Amniotic stem cell (primary cell): Measurements from ENCODE around the gene PLD5.
"Not testable (repeated sequence)": the region's sequence is repeated elsewhere in the genome, so short reads cannot be mapped to it uniquely, and the experiment has no call there.

Experiments used
- DNase-seq: peaks from one replicate; lab custom pipeline; 2025; lab: John Stamatoyannopoulos, UW

Gene PLD5

DNA sequence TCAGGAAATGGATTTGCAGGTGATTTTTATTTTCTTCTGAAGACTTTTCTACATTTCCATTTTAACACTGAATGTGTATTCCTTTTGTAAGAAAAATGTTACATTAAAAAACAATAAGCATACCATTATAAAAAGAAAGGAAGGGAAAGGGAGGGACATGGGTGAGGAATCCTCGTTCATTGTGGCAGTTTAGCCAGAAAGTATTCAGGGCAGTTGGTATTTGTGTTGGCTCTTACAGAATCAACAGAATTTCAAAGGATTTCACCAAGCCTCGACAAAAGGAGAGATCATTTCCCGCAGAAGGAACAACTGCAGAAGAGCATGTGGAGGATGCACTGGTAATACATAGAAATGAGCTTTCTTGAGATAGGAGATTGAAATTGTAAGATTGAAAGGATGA lies 35.0 kb downstream of the PLD5 start:
- no peak for DNase-seq

DNA sequence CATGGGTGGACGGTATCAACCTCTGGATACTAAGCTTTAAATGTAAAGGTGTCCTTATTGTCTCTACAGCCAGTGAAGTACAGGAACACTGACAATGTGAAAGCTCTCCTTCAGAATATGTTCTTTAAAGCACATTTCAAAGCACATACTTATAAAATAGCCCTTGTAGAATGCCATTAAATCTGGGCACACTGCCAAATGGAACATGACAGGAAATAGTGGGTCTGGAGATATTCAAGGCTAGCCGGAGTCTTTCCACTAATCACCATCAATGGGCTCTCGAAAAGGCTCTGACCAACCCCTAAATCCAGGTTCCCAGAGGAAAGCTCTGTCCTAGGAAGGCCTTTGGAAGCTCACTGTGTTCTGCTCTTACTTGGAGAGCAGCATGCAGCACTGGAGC lies 46.6 kb downstream of the PLD5 start:
- no peak for DNase-seq

DNA sequence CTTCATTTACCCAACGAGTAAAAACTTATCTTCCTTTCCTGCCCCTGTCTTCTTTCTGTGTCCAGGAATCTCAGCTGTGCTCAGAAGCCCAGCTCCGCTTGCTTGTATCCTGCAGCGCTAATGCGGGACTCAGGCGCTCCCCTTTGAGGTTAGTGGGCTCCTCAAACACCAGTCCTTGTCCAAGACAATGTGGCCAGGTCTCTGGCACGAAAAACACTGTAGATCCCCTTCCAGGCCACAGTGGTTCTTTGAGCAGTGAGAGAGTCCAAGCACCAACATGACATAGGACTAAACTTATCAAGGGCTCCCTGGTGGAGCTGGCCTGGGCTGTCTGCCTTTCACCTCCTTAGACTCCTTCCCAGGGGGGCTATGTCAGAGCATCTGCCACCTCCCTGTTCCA lies 53.7 kb downstream of the PLD5 start:
- no peak for DNase-seq

DNA sequence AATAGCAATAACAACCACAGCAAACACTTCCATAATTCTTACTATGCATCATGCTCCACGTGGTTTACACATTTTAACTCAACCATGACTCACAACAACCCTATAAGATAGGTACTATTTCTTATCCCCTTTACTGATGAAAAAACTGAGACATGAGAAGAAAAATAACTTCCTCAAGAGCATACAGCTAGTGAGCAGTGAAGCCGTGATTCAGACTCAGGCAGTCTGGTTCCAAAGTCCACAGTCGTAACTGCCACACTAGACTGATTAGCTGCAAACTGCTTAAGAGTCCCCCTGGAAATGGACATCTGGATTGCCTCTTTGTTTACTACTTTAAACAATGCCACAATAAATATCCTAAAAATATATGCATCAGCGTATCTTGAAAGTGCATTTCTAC lies 55.7 kb downstream of the PLD5 start:
- no peak for DNase-seq

DNA sequence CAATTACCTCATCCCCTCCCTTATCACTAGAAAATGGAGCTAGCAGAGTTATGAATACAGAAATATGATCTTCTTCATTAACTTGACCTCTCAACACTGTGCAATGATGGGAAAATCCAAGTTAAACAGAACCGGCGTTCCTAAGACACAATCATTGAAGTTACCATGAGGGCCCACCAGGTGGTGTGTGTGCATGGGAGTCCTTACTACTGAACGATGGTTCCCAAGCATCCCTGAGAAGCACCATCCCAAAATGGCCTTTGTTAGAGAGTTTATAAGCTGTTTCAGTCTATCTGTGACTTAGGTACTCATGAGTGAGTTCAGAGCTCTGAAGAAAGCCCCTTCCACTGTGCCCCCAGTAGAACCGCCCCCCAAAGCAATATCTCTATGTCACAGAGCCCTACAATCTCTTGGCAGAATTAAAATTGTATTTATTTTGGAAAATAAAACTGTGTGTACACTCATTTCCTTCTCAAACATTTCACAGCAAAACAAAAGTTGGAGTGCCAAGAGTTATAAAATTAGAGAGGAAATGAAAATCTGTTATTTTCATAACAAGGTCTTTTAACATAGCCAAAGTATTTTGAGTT lies 56.8 kb downstream of the PLD5 start:
- no peak for DNase-seq

DNA sequence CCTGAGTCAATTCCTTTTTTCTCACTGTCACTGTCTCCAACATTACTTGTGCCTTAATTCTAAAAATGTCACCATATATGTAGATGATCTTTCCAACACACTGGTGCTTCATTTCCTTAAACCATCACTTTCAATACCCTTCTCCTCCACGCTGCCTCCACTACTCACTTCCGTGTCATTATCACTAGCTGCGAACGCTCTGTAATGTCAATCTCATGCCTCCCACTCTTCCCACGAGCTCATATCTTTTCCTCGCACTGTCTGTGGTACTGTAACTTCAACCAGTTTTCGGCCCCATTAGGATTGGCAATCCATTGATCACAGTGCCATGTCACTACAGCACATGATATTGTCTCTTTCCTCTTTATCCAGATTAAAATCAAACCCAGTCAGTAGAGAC lies 61.6 kb downstream of the PLD5 start:
- DNase-seq: no peak

DNA sequence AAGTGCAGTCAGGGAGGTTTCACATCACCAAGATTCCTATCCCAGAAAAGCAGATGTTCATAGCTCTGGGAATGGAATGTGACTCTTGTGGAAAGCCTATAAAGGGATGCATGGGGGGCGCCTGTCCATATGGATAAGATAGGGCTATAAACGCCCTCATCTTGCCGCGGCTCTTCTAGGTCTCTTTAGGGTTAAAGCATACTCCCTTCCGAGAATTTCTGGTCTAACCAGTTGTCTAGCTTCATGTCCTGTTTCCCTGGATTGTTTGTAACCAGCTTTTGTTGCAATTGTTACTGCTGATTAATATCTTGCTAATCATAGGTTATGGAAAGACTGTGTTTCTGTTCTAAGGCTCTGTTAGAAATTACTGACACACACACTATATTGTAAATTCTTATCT lies 64.8 kb downstream of the PLD5 start:
- not testable (repeated sequence) for DNase-seq

DNA sequence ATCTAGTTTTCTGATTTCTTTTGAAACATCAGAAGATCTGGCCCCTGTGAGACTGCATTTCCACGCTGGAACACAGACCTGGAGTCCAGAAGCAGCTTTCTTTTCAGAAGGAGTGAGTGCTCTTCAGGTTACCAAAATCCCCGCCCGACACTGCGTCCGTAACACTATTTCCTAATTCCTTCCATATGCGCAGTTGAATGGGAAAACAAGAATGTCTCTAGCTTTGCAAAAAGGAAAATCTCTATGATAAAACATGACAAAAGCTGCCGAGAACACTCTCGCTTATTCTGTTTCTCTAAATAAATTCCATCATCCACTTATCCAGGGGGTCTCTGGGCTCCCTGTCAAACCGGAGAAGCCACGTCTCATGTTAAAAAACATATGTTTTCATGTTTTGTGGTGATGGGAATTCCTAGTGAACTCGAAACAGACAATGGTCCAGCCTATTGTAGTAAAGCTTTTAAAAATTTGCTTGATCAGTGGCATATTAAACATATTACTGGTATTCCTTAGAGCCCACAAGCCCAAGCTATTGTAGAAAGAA lies 67.7 kb downstream of the PLD5 start:
- no peak for DNase-seq

DNA sequence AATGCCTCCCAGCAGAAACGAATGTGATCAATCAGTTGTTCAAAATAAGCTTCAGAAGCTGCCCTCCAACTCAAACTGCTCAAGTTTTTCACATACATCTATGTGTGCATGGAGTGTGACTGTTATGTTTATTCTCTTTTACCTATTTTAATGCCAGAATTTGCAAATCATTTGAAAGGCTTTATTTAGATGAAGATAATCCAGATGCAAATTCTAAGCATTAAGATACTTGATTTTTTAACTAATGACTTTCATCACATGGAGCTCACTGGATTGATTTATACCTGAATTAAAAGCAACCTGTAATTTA lies 69.5 kb downstream of the PLD5 start:
- DNase-seq: no peak

DNA sequence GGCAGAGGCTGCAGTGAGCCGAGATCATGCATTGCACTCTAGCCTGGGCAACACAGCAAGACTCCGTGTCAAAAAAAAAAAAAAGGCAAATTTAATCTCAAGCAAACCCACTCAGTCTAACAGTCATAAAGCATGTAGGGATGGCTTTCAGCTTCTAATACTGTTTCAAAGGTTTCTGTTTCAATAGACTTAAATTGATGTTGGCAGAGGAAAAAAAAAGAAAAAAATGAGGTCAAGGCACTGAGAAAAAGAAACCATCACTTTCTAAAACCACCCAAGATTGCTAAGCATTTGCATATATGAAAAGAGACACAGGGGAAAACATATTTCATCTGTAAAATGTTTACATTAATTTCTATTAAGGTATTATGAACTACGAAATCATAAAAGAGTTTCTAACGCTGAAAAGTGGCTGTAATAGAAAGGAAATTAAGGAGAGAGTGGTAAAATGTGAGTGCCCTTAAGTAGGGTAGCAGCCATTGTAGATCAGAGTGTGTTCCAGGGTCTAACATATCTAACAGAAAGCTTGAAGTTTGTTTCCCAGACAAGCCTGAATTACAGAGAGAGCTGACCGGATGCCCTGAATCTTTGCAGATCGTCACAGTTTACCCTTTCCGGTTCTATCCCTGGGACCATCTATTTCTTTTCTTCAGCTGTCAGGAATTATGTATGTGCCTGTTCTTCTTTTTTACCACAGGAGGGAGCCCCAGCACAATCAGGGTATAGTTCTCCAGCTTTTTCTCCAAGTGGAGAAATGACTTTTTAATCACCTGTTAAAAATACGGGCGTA lies 70.0 kb downstream of the PLD5 start:
- DNase-seq: no peak

DNA sequence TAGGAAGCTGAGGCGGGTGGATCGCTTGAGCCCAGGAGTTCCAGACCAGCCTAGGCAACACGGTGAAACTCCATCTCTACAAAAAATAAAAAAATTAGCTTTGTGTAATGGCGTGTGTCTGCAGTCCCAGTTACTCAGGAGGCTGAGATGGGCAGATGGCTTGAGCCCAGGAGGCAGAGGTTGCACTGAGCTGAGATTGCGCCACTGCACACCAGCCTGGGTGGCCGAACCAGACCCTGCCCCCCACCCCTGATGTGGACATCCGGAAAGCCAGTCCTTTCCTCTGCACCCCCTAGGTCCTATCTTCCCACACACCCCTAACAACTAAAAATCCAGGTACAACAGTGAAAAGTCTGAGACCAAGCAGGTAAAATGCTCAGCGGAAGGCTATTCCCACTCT lies 71.9 kb downstream of the PLD5 start:
- DNase-seq: no peak

DNA sequence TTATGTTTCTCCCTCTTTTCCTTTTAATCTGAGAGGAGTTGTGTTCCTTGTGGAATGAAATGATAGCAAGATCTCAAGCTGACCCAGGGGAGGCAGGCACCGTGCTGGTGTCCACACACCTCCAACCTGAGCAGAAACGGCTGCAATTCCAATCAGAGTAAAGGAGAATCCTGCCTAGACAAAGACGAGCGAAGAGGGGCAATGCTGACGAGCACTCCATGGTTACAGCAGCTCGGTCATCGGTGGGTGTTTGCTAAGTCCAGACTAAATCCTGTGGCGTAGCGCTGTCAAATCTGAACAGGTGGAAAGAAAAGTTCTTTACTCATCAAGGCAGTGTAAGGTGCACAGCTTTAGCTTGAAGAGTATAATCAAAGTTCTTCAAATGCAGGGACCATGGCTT lies 74.8 kb downstream of the PLD5 start:
- no peak for DNase-seq

DNA sequence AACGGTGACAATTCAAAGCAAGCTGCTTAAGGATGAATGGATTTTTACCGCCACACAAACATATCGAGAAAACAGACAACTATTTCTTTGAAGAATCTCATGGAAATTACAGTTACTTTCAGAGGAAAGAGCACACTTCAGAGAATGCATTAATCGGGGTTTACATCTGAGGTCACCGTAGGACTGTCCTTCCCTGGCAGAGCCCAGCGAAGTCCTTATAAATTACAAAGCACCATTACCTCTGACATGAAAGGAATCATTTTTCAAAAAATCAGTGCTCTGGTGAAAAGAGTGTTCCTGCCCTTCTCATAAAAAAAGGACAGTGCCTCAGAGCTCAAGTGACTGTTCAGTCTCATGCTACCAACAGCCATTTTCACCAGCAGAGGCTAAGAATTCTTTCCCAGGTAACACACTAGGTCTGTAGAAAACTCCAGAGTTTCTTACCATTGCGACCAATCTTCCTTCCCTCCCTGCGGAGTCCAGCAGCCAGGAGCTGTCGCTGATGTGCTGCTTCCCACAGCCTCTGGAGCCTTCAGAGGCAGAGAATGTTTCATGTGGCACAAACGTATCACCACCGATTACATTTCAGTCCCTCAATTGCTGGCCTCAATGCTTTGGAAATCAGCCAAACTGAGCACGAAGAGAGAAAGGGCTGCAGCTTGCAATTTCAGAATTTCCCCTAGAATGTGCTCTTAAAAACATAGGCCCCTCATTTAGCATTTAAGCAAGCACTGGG lies 75.4 kb downstream of the PLD5 start:
- no peak for DNase-seq

DNA sequence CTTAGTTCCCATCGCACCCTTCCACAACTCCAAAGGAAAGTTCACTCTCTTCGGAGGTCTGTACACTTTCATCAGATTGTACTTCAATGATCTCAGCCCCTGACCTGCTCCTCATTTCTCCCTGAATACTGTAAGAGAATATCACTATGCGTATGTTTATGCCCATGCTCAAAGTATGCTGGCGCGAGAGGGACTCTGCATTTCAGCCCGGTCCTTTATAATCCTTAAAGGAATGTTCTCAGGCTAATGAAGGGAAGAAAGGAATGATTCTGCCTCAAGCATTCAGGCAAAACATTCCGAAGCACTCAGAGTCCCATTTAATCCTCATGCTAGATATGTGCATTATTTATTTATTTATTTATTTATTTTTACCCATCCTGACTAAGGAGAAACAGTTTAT lies 76.8 kb downstream of the PLD5 start:
- DNase-seq: no peak

DNA sequence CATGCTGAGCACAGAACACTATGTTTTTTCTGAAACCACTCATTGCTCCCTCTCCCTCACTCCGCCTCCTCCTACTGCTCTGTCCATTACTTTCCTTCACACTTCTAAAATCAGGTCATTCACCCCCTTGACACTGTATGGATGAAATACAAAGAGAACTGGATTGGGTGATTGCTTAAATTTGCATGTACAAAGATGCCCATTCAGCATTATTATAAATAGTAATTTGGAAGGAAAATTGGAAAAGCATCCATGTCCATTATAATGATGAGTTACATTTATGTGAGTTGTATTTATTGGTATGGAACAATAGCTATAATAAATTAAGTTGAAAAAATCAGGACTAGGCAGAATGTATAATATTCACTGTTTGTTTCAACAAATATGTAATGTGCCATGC lies 83.7 kb downstream of the PLD5 start:
- no peak for DNase-seq

DNA sequence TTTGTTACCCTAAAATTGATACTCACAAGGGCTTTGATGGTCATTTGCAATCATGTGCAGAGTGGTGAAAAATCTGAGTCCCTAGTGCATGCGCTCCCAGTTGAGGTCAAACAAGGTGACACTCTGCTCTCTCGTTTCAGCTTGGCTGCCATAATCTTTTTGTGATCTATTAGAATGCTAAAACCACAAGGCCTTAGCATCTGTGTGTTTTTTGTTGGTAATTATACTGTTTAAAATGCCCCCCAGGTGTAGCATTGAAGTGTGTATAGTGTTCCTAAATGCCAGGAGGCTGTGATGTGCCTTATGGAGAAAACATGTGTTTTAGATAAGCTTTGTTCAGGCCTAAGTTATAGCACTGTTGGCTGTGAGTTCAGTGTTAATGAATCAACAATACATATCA lies 89.3 kb downstream of the PLD5 start:
- no peak for DNase-seq

DNA sequence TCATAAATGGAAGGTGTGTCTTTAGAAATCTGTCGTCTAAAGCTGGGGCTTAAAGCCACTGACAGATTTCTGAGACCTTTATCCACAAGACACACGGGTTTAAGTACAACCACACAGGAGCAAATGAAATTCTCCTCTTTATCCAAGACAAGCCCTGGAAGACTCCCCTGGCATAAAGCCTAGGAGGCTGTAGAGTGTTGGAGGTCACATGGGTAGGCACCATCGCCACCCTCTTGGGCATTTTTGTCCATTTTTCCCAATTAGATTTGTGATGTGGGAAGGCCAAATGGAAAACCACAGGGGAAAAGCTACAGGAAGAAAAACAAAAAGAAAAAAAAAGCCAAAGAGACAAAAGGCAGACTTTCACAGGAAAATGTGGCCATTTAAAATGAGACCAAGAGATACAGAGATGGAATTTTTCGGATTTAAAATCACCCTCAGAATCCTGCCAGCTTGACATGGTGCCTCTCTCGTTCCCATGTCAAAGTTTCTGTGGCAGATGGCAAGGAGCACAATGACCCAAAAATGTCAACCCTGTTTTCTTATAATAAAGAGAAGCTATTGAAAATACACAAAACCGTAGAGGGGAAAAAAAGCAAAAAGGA lies 91.9 kb downstream of the PLD5 start:
- no peak for DNase-seq

DNA sequence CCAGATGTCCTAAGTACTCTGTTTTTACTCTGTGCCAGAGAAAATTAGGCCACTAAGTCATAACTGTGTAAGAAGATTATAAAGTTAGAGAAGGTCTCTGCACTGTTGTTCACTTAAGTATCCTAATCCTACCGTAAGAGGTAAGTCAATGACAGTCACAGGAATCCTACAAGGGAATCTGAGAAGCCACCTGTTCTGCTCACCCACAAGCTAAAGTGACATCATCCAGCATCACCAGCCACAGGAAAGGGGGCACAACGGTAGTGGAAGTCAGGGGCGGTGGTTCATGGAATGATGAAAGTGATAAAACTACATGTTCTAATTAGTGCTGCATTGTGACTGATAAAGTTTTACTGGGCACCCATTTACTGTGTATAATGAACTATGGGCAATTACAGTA lies 92.7 kb downstream of the PLD5 start:
- no peak for DNase-seq

DNA sequence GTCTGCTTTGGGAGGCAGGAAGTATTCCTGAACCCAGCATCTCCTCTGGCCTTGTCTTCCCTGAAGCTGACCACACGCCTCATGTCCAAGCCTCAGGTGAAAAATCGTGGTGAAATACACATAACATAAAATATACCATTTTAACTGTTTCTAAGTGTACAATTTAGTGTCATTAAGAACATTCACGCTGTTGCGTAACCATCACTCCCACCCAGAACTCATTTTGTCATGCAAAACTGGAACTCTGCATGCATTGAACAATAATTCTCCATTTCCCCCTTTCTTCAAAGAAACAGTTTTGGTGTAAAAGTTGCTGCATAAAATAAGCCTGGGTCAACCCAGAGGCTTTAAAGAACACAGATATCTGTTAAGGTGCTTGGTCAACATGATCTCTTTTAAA lies 93.5 kb downstream of the PLD5 start:
- DNase-seq: no peak

DNA sequence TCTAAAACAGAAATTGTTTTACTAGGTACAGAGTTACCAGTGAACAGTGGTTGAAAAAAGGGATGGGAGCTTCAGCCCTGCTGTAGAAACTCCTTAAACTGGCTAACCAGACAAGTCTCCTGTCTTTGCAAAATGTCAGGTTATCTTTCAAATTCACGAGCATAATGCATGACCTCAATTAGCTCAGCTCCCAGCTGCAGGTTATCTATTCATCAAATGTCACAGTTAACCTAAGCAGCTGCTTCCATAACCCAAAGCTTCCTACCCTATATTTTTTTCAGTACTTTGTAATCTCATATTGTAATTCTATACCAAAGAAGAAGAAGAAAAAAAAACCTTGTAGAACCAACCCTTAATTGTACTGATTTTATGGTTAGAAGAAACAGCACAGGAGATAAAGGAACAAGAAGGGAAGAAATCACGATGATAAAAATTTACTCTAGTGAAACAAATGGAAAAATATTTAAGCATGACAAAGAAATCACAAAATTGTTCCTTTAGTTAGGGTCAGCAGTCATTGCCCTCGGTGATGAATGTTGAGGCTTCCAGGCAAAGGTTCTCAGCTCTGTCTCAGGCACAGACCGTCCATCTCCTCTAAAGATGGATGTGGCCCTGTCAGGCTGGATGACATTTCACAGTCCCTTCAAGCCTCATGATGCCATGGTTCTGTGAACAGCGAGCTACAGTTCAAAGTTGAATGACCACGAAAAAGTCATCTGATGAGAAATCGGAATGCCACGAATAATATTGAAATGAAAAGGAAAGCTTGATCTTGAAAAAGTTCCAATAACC lies 95.9 kb downstream of the PLD5 start:
- no peak for DNase-seq

DNA sequence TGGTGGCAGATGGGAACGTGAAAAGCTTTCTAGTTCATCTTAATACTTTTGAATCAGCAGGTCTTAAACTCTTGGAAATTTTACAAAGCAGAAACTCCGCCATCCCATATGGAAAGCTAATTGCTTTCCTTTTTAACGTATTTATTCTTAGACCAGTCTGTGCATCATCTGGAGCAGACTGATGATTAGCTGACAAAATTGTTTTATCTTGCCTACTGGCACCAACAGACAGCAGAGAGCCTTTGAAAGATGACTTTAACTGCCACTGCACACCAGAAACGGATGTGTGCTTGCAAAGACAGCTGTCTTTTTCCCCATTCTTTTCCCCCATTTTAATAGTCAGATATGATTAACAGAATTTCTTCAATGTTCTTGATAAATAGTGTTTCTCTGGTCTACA lies 97.0 kb downstream of the PLD5 start:
- no peak for DNase-seq

DNA sequence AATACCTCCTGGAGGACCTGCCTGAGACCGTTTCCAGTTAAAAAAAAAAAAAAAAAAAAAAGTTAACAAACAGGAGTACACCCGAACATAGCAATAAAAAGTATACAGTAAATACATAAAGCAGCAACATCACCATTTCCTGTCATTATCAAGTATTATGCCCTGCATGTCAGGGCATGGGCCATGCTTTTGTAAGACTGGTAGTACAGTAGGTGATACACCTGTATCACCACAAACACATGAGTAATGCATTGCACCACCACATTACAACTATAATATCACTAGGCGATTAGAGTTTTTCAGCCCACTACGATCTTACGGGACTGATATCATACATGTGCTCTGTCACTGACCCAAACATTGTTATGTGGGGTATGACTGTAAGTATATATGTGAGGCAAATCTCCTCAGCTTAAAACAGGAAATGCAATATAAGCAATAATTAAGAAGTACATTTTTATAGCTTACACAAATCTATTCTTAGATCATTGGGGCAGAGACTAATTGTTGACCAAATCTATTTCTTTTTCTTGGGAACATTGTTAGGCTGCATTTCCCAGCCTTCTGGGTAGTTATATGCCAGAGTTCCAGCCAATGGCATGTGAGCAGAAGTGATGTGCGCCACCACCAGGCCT lies 98.1 kb downstream of the PLD5 start:
- no peak for DNase-seq
